GM04503 (cell line): ENCODE results near the gene CLDN22.
A peak's percentile ranks its signal among the peaks of the same experiment; 100 is the strongest.
"Not testable (repeated sequence)": the region's sequence is repeated elsewhere in the genome, so short reads cannot be mapped to it uniquely, and the experiment has no call there.

ENCODE experiments used
- DNase-seq: peaks from one replicate; pipeline ENCODE4 v3.0.0-alpha.2; 2012; ENCODE audit warnings: low read depth

Gene CLDN22

DNA sequence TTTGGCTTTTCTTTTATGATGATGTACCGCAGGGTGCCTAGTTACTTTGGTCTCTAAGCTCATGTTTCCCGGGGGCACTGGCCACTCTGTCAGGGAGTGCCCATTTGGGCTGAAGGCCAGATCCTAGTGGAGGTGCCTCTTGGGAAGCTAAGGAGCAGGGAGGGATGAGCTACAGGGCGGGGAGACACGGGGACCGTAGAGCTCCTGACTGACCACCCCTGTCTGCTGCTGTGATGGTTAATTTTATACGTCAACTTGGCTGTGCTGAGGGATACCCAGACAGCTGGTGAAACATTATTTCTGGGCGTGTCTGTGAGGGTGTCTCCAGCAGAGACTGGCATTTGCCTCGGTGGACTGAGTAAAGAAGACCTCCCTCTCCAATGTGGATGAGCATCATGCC lies 27.1 kb upstream of the CLDN22 start:
- DNase-seq = no peak

GRCh38 chr4:183345261-183345660 lies 25.2 kb upstream of the CLDN22 start:
- no peak for DNase-seq

DNA sequence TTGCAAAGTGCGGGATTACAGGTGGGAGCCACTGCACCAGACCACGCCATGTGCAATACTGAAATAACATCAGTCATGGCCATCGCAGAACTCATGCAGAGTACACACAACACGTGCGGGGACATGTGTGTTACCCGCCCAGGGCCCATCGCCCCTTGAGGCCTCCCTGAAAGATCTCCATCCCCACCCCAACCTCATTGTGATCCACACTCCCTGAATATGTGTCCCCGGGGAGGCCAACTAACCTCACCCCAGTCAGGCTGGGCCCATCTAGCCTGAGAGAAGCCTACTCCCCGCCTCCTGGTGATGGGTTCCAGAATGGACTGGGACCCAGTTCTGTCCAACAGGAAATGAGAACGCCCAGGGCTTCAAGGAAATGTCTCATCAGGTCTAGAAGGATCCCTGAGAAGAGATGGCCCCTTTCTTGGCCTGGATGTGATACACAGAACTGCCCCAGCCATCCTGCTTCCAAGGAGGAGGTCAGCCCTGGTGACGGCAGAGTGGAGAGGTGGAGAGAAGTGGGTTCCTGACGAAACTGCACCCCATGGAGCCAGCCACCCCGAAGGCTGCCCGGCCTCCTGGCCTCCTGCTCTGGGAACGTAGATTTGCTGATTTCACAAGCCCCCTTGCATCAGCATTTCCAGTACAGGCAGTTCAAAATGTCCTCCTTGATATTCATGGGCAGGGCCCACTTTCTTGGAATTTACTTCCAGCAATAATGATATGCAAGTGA lies 24.6 kb upstream of the CLDN22 start:
- DNase-seq = no peak

- no peak for DNase-seq
Observed at GRCh38 chr4:183343730-183344129, 23.7 kb upstream of the CLDN22 start.

DNA sequence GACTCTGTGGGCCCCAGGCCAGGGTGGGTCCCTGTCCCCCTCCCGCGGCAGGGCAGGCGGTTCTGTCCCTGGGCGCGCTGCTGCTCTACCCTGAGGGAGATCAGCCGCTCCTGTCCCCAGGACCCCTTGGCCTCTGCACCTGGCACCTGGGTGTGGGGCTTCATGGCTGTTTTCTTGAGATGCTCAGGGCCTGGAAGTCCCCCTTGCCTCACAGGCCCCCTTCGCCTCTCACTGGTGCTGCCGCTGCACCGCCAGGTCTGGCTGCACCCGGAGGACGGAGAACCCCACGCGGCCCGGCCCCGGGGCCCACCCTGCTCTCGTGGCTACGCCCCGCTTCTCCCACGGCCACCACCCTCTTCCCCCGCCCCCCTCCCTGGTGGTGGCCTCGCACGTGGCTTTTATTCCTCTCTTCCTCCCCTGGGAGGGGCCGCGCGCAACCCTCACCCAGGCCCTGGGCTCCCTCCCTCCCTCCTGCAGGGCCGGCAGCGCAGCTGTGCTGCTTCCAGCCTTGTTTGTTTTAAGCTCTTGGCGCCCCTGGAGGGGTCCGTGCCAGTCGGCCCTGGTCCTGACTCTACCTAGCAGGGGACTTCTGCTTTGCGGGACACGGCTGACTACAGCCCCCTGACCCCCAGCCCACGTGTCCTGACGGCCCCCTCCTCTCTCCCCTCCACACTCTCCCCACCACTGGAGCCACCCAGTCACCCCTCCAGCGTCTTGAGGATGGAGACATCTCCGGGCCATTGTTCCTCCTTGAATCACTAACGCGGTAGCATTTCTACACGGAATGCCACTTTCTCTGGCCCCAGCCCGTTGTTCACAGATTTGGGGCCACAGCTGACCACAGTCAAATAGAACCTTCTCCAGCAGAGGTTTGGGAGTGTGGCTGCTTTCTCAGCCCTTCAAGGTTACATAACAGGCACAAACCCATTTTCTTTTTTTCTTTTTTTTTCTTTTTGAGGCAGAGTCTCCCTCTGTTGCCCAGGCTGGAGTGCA lies 22.8 kb upstream of the CLDN22 start:
- no peak for DNase-seq

DNA sequence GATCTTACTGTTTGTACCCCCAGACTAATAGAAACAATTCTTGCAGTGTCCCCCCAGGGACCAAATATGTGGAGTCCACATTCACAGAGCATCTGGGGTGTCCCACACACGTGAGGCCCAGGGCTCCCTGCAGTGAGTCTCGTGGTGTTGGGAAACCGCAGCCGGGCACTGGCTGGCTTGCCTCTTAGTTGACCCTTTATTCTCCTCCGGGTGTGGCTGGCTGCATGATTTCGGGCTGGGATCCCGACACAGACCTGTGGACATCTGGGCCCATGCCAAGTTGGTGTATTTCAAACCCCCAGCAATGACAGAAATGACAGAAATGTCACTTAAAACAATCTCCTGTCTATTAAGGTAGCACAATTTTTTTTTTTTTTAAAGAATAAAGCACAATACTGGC lies 17.8 kb upstream of the CLDN22 start:
- no peak for DNase-seq

GRCh38 chr4:183337349-183337748 lies 17.3 kb upstream of the CLDN22 start:
- DNase-seq = no peak

DNA sequence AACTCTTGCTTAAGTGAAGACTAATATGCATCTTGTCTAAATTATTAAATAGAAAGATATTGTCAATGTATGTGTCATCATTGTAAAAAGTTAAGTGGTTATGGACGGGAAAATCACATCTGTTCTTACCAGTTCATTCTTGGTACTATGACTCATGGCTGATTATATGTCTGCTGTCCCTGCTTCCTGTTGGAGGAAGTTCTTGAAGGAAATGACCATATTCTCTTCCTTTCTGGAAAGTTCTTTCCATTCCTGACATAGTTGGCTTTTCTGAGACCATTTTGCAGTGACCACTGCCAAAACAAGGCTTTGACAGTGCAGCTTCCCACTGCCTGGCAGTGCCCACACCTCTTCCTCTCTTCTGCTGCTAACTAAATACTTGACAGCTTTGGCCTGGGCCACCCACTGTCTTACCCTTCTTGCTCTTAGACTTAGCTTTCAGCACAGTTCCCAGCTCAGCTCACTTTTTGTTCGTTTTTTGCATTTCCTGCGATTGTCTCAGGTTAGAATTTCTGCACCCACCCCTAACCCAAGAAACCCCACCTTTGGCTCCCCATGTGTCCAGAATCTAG lies 15.4 kb upstream of the CLDN22 start:
- DNase-seq = peak; percentile 83

DNA sequence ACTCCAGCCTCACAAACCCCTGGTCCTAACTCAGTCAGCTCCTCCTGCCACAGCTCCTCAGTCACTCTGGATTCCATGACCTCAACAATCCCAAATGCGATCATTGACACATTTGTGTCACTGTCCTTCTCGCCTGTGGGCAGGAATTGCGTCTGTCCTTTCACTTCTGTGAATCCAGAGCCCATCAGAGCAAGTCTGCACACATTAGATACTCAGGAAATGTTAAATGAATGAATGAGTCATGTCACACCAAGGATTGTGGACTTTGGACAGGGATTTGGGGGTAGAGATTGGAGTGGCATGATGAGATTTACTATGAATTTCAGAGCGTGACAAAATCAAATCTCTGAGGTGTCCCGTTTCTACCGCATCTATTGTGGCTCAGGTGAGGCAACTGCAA lies 13.9 kb upstream of the CLDN22 start:
- DNase-seq = no peak

DNA sequence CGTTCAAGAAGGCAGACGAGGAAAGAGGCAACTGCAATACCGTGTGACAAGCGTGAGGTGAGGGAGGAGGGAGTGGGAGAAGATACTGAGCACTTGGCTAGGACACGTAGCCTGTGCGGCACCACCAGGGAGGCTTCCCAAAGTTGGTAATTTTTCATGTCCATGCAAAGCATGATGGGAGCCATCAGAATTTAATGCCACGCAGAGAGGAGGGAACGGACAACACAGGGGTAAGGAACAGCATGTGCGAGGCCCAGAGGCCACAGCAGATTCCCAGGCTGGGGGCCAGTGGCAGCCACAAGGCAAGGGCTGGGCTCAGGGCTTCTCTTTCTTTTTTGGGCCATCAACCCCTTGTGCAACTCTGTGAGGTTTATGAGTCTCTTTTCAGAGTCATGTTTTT lies 13.1 kb upstream of the CLDN22 start:
- DNase-seq = no peak

- no peak for DNase-seq
Observed at GRCh38 chr4:183332447-183332846, 12.4 kb upstream of the CLDN22 start.

GRCh38 chr4:183330841-183331240 lies 10.8 kb upstream of the CLDN22 start:
- DNase-seq = no peak

GRCh38 chr4:183329954-183330742 lies 10.1 kb upstream of the CLDN22 start:
- DNase-seq = no peak

GRCh38 chr4:183329244-183329643 lies 9.2 kb upstream of the CLDN22 start:
- no peak for DNase-seq

GRCh38 chr4:183328832-183329231 lies 8.8 kb upstream of the CLDN22 start:
- DNase-seq = no peak

- DNase-seq = no peak
Observed at GRCh38 chr4:183327827-183328226, 7.8 kb upstream of the CLDN22 start.

GRCh38 chr4:183326853-183327252 lies 6.8 kb upstream of the CLDN22 start:
- DNase-seq = no peak

DNA sequence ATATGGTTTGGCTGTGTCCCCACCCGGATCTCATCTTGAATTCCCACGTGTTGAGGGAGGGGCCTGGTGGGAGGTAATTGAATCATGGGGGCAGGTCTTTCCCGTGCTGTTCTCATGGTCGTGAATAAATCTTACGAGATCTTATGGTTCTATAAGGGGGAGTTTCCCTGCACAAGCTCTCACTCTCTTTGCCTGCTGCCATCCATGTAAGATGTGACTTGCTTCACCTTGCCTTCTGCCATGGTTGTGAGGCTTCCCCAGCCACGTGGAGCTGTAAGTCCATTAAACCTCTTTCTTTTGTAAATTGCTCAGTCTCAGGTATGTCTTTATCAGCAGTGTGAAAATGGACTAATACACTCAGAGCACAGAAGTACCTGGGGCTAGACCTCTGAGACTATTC lies 6.3 kb upstream of the CLDN22 start:
- not testable (repeated sequence) for DNase-seq

DNA sequence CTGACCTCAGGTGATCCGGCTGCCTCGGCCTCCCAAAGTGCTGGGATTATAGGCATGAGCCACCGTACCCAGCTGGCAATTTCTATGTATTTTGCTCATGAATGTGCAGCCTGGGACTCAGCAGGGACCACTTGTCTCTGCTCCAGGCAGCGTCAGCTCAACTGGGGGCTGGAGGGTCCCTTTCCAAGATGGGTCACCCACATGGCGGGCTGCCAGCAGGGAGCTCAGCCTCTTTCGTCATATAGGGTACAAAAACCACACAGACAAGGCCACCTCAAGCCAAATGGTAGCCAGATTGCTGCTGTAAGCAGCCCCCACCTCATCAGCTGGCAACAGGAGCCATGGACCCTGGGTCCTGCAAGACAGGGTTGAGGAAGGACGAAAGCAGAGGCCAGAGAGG lies 4.5 kb upstream of the CLDN22 start:
- DNase-seq = no peak

- DNase-seq = not testable (repeated sequence)
Observed at GRCh38 chr4:183324056-183324455, 4.0 kb upstream of the CLDN22 start.

DNA sequence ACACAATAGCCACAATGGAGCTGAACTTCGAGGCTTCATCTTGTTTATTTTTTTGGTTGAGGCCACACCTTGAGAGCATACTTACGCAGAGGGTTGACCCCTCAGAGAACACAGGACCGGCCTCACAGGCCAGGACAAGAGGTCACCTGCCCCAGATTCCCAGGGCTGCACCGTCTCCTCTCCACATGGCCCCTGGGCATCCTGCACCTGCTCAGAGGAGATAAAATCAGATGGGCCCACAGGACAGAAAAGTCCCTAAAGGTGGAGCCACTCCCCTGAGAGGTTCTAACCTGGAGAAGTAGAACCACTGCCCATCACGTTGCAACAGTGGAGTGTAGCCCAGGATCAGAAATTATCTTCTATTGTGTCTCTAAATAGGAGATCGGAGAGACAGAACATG lies 3.2 kb upstream of the CLDN22 start:
- no peak for DNase-seq

- no peak for DNase-seq
Observed at GRCh38 chr4:183322326-183322725, 2.2 kb upstream of the CLDN22 start, which contains the start of gene CLDN24. TSS of gene CLDN24 (minus strand) at chr4:183322426. CDS start at chr4:183322426, 0 bp downstream.
